GM19467 (cell line): ENCODE data around the gene MPST.
"Not testable (repeated sequence)": the region's sequence is repeated elsewhere in the genome, so short reads cannot be mapped to it uniquely, and the experiment has no call there.

ENCODE experiments used
- ATAC-seq: cut with Tn5 transposase; IDR thresholded peaks from one replicate; pipeline ENCODE4 v1.9.1; 2021; ENCODE audit warnings: mild to moderate bottlenecking, moderate library complexity; ENCODE audit not compliant: unreplicated experiment

The MPST gene

DNA sequence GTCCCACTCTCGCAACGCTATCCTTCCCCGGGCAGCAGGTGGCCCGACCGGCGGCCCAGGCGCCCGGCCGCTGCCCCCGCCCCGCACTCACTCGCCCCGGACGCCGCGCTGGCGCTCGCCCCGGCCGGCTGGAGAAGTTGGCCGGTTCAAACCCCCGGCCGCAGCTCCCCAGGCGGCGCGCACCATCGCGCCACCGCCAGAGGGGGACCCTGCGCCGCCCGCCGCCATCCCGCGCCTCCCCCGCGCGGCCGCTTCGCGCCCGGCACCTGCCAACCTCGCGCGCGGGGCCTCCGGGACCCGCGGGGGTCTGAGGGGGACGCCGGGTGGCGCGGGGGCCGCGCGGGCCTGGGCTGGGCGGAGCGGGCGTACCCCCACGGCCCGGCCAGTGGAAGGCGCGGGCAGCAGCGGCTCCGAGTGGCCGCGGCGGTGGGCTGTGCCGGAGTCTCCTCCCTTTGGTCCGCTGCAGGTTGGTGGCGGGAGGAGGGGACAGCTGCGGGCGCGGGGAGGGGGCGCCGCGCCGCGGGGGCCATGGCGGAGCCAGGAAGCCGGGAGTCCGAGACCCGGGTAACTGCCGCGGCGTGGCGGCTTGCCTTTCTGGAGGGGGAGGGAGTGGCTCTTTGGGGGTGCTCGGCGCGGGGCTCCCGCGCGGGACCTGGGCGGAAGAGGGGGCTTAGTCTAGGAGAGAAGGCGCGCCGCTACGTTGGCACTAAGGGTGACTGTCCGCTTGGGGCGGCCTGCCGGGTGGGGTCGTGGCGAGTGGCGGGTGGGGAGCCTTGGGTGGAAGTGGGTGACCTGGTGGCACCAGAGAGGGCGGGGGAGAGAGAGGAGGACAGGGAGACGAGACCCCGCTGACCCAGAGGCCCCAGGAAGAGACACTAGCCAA is at the start of gene MPST, which contains the start of gene TST:
Gene MPST, plus strand, starts transcription at position 434 of the 883 bp plus-strand sequence. Its CDS starts 95 bp downstream, at position 529.
Gene TST, minus strand, starts transcription at position 139 of the 883 bp plus-strand sequence. CDS start 715 bp downstream, outside the sequence.
- ATAC-seq, result peak; percentile 71

DNA sequence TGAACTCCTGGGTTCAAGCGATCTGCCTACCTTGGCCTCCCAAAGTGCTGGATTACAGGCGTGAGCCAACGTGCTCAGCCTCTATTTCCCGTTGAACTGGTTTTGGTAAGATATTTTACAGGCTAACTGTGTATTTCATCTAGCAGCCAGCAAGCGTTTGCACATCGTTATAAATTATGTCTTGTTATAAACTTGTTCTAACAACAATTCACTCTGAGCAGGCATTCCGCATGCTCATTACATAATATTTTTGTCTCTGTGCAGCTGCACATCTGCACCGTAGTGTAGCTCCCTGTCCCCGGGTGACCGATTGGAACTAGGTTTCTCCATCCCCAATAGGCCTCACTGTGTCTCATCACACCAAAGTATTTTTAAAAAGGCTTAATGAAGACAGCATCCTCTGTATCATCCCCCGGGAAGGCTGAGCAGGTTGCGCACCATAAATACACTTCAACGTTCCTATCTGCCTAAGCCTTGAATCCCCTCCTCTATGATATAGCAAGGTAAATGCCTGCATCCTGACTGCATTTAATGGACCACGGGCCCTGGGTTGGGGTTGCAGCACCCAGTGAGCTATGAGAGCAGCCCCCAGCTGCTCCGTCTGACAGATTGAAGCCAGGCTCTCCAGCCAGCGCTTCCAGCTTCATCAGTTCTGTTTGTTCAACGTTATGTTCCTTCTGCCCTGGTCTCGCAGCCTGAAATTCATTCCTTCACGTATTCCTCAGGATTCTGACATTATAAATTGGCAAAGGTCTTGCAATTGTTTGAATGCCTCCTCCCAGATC is 48.0 kb upstream of the MPST start:
- no peak for ATAC-seq

DNA sequence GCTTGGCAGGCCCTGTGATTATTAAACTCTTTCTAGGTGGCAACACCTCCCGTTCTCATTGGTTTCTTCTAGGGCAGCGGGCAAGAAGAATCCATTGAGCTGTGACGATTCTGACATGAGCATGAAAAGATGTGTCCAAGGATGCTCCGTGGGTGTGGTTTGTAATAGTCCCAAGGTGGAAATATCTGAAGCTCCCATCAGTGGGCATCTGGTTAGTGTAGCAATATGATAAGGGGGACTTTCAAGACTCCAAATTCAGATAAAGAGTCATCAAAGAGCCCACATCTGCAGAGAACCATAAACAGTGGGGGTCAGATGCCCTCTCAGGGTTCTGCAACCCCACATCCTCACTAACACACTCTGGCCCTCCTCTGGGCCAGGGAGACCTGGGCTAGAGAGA is 42.9 kb upstream of the MPST start:
- no peak for ATAC-seq

DNA sequence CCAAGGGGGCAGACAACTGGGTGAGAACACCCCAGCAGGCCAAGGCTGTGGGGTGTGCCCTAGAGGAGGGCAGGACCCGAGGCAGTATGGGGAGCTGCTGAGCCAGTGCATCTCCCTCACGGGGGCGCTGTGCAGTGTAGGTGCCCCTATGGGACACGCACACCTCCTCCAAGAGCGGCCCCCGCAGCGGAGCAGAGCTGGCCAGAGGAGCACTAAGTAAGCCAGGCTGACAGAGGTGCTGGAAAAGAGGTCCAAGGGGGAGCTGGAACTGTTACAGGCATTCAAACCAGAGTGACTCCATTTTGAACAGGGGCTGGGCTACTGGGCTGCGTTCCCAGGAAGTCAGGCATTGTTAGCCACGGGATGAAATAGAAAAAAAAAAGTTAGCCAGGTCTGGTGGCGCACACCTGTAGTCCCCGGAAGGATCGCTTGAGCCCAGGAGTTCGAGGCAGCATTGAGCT is 42.1 kb upstream of the MPST start:
- no peak for ATAC-seq

DNA sequence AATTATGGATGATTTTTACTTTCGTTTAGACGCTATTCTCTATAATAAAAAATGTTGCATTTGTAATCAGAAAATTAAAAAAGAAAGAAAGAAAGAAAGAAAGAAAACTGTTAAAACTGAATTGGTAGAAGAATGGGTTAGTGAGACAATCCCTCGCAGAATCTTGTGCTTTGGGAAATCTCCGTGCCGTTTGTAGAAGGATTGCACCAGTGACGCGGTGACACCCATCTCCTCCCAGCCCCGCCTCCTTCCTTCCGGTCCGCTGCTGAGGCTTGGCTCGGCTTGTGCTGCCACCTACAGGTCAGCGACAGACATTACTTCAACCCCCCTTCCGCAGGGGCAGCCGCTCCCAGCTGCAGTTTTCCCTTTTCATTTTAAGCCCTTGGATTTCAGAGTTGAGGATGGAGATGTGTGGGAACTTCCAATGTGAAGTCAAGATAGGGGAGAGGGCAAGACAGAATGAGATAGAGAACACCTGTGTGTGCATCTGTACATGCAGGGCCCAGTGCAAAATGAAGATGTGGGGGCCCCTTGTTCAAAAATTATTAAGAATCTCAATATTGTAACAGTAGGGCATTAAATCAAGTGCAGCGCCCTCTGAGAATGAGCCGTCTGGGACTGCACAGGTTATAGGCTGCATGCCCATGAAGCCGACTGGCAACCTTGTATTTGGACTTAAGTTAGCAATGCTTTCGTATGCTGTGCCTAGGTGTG is 41.4 kb upstream of the MPST start:
- peak; percentile 73 for ATAC-seq

DNA sequence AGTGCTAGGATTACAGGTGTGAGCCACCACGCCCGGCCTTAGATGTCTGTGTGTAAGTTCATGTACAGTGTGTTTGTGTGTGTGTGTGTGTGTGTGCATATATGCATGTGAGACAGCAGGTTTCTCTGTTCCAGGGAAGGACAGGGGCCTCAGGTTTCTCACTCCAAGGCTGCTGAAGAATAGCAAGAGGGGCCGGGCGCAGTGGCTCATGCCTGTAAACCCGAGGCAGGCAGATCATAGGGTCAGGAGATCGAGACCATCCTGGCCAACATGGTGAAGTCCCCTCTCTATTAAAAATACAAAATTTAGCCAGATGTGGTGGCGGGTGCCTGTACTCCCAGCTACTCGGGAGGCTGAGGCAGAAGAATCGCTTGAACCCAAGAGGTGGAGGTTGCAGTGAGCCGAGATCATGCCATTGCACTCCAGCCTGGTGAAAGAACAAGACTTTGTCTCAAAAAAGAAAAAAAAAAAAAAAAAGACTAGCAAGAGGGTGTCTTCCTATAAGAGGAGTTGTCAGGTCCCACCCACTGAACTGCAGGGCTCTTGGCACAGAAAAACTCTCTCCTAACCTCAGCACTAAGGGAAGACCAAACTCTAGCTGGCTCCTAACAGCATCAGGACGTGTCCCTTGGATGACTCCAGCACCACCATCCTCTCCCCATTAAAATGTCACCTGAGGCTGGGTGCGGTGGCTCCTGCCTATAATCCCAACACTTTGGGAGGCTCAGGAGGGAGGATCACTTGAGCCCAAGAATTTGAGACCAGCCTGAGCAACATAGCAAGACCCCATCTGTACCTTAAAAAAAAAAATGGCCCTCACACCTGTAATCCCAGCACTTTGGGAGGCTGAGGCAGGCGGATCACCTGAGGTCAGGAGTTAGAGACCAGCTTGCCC is 40.3 kb upstream of the MPST start:
- no peak for ATAC-seq

DNA sequence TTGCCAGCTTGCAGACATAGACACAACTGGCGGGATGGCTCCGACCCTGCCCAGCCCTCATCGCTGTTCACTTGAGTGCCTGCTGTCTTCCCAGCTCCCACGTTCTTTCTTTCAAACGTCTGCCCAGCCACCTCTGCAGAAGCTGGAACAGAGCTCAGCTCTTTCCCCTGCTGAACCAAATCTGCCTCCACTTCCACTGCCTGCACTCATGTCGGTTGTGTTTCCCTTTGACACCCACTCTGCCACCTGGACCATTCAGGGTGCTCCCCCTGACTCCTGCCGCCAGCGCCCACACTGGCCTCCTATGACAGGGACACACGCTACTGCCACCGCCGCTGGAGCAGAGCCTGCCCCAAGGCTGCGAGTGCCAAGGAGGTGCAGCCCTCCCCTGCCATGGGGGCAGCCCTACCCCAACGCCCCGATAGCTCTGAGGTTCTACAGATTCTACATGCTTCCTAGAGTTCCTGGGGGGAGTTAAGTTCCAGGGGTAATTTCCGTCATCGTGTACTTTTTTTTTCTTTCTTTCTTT is 38.2 kb upstream of the MPST start:
- no peak for ATAC-seq

DNA sequence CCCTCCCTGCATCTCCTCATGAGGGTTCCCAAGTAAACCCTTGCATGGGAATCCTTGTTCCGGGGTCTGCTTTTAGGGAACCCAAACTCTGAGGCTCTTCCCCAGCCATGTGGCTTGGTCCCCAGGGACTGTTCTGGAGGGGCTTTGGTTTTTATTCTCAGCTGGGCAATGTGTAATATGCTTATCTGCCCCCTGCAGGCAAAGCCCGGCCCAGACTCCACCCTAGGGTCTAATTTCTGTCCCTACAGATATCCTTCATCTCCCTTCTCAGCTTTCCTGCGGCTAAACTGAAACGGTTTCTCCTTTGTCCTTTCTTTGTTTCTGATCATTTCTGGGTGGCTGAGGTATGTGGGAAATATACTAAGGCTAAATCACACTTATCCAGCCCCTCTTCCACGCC is 37.4 kb upstream of the MPST start:
- no peak for ATAC-seq

DNA sequence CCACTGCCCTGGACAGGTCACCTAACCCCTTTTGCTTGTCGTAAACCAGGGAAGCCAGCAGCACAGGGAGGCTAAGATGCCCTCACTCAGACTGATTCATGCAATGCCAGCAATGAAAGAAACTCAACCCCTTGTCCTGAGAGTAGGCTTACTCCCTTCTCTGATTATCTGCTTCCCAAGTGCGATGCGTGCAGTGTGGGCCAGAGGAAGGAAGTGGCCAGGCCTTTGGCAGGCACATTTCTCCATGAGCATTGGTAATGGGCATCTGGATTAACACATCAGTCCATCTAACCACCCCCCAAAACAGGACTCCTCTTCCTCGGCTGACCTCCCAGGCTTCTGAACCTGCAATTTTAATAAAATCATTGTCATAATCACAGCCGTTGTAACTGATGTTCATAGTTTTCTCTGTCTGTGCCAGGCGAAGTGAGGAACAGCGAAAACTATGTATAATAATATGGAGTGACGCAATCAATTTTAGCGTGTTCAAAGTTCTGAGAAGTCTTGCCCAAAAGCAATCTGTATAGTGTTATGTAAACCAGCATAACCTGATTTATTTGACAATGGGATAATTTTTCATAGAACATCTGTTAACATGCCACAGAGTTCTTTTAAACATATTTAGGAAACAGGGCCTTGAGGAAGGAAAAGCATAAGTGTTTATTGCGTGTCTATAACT is 34.2 kb upstream of the MPST start:
- ATAC-seq, result no peak

DNA sequence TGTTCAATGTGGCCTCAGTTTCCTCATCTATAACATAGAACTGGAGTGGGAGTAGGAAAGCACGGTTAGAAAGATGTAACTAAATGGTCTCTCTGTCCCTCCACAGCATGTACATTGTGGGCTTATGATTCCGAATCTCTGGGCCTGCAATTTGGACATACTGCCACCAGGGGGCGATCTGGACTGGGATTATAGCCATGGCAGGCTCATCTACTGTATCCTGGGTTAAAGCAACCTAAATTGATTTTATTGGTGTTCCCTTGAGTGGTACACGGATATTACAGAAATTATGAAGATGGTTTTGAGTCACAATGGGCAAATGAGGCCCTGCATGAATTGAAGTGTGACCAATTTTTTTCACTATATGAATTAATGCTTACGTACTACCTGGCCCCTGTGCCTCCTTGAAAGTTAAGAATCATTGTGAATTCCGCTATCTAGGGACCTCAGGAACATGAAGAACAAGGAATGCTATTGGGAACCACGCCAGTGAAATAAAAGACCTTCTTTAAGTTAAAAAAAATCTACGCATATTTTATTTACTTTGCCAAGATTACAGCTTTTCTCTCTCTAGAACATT is 33.2 kb upstream of the MPST start:
- no peak for ATAC-seq

DNA sequence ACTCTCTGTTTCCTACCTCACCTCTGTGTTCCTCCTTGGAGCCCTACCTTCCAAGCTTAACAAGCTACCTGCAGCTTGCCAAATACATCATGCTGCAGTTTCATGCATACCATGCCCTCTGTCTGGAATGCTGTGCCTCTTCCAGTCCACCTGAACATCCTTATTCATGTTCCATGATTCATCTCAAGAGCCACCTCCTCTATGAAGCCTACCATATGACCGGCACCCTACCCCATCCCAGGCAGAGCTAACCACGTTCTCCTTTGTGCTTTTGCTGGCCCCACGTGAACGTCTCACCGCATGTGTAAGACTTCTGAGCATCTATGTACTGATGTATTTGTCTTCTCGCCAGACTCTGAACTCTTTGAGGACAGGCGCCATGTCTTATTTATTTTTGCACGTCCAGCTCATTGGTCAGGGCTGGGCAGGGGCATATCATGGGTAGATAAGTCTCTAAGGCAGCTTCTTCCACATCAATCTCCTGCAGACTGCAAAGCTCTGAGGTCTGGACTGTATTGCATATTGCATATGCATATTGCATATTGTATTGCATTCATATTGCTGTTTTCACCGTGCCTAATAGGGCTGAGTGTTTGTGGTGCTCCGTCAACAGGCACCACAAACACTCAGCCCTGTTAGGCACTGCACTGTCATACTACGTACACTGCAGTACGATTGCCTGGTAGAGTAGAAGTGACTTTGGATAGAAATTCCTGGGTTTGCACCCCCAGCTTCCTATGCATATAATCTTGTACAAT is 31.3 kb upstream of the MPST start:
- ATAC-seq, result no peak

DNA sequence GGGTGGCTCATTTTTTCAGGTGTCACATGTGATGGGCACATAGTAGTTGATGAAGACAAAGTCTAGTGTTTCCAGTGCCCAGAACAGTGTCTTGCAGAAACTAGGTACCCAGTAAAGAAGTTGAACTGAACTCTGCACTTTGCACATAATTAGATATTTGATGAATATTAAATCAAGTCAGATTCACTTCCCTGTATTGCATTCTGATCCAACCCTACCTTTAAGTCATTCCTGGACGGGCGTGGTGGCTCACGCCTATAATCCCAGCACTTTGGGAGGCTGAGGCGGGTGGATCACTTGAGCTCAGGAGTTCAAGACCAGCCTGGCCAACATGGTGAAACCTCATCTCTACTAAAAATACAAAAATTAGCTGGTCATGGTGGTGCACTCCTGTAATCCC is 30.5 kb upstream of the MPST start:
- not testable (repeated sequence) for ATAC-seq

DNA sequence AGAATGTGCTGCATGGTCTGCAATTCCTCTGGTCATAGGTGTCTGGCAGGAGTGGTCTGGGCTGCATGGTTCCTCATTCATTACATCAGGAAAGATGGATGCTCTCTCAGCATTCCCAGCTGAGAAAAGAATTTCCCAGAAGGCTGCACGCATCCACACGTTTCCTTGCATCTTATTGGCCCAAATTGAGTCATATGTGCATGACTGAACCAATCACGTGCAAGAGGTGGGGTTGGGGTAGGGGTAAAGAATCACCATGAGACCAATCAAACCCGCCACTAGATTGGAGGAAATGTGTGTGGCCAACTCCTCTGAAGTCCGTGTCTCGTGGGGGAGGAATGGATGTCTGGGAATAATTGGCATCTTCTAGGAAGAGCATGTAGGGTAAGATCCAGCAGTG is 29.1 kb upstream of the MPST start:
- no peak for ATAC-seq

DNA sequence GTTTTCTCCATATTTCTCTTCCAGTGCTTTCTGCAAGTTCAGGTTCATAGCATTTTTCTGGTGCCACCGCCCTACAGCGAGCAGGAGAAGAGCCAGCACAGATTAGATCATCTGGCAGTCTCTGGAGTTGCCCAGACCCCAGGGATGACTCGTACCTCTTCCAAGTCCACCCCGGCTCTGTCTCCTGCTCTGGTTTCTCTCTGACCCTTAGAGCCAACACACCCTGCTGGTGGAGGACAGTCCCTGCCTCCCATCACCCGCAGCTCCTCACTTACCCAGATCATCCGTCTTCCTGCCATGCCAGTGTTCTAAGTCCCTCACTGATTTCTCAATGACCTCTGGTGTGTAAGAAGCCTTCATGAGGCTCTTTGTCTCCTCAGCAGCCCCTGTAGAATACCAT is 28.3 kb upstream of the MPST start:
- ATAC-seq, result no peak

DNA sequence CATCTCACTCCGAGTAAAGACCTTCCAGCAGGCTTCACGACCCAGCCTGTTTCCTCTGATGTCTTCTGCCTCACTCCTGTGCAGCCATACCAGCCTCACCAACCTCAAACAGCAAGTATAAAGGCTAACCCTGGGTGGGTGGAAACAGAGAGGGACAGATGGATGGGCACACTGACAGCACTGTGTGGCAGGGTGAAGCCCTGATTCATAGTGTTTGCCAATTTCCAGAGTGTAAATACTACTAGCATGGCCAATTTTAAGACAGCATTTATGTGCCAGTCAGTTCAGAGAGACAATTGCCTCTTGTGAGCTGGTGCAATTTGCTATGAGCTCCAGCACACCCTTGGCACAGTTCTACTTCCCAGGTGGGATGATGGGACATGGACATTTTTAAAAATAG is 21.8 kb upstream of the MPST start:
- no peak for ATAC-seq

DNA sequence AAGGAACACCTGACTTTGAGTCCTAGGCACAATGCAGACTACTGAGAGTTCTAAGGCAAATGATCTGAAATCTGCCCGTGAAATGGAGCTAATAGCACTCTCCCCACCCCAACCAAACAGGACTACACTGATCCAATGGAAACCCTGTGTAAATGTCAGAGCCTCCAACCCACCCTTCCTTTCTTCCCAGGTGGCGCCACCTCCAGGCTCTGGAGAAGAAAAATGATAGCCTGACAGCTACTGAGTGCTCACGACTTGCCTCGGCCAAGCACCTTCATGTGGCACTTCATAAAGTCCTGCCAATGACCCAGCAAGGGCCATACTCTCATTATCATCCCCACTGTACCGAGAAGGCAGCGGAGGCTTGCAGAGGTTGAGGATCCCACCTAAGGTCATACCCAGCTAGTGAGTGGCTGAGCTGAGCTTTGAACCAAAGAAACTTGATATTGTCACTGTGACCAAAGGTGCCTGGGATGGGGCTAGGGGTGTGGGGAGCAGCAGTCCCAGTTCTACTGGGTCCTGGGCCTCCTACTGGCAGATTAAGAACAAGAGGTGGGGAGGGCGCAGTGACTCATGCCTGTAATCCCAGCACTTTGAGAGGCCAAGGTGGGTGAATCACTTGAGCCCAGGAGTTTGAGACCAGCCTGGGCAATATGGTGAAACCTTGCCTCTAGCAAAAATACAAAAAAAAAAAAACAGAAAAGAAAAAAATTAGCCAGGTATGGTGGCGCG is 20.8 kb upstream of the MPST start:
- no peak for ATAC-seq

DNA sequence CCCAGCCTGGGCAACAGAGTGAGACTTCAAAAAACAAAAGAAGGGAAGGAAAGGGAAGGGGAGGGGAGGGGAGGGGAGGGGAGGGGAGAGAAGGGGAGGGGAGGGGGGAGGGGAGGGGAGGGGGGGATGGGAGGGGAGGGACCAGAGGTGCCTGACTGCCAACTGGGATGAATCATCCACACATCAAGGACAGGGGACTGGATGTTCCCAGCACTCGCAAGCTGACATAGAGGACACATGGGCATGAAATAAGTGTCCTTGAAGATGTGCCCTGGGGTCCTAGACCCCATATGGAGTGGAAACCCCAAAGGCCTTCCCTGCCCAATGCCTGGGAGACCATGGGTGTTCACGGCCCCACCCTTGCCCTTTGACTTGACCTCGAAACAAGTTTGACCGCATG is 20.1 kb upstream of the MPST start:
- ATAC-seq, result no peak
